Measurements from ENCODE around the gene FRMD4B.

- TF ChIP-seq POLR2AphosphoS5 (IDR thresholded peaks at IDR 0.05; ENCODE audit: low read depth, low read length) (no peak), TCF7L2 (IDR thresholded peaks at IDR 0.05; ENCODE audit: low read depth, low read length) (no peak), SIN3A (IDR thresholded peaks at IDR 0.05; ENCODE audit: borderline replicate concordance, insufficient read depth, low read depth, low read length) (no peak)
- TF ChIP-seq, protein P1, sequence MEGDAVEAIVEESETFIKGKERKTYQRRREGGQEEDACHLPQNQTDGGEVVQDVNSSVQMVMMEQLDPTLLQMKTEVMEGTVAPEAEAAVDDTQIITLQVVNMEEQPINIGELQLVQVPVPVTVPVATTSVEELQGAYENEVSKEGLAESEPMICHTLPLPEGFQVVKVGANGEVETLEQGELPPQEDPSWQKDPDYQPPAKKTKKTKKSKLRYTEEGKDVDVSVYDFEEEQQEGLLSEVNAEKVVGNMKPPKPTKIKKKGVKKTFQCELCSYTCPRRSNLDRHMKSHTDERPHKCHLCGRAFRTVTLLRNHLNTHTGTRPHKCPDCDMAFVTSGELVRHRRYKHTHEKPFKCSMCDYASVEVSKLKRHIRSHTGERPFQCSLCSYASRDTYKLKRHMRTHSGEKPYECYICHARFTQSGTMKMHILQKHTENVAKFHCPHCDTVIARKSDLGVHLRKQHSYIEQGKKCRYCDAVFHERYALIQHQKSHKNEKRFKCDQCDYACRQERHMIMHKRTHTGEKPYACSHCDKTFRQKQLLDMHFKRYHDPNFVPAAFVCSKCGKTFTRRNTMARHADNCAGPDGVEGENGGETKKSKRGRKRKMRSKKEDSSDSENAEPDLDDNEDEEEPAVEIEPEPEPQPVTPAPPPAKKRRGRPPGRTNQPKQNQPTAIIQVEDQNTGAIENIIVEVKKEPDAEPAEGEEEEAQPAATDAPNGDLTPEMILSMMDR (IDR thresholded peaks at IDR 0.05) = no peak
Observed at GRCh38 chr3:69320871-69321271, 65.0 kb downstream of the FRMD4B start.
